ENCODE data around the gene PHACTR1.
"Not testable (repeated sequence)": the region's sequence is repeated elsewhere in the genome, so short reads cannot be mapped to it uniquely, and the experiment has no call there.

Gene PHACTR1

DNA sequence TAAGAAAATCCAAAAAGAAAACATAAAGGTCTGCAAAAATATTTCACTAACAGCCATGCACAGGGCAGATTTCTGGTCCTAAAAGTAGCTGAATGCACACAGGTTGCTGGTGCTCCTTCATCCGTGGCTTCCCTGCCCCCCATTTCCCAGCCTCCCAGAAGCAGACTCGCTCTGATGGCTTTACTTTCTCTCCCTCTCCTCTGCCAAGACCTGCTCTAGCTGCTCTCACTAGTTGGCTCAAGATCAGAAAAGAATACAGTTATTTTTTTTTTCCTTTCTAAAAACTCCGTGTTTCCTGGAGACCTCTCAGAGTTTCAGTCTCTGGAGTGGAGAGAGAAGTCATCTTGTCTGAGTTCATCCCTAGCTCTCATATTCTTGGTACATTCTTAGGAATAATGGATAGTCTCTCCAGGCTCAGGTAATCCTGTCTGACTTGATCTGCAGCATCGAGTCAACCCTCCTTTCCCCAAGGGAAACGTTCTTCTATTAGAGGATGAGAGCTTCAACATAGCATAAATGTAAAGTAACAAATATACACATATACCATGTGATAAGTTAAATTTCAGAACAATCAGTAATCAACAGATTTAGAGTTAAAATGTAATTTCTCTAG lies 397.5 kb downstream of the PHACTR1 start:
- DNase-seq (ENCODE audit: low read depth) = no peak

DNA sequence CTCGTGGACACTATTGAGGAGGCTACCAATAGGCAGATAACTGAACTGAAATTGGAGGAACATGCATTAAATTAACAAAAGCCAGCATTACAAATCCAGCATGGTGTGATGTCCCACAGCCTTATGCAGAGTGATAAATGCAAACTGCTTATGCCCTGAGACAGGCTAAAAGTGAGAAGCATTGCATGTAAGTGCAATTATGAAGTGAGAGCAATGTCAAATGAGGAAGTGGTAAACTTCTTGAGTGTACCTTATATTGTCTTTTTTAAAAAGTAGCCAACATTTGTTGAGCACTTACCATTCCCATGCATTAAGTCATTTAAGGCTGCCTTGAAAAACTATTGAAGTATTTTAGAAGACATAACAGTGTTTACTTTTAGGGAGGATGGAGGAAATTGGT lies 399.6 kb downstream of the PHACTR1 start:
- DNase-seq (ENCODE audit: low read depth) = no peak

DNA sequence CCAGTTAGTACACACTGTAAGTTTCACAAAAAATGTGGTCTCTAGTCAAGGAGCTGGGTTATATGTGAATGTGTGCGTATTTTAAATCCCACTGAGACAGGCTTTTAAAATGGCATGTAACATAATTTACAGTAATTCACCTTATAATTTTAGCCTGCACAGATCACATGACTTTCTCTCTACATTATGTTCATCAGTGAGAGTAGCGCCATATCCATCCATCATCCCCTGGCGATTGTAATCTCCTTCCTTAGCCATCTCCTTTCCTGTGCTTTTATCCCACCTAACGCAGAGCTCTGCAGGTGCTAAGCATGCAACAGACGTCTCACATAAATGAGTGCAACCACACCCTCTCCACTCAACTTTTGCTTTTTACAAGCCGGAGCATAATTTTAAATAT lies 401.0 kb downstream of the PHACTR1 start:
- DNase-seq (ENCODE audit: low read depth) = no peak

DNA sequence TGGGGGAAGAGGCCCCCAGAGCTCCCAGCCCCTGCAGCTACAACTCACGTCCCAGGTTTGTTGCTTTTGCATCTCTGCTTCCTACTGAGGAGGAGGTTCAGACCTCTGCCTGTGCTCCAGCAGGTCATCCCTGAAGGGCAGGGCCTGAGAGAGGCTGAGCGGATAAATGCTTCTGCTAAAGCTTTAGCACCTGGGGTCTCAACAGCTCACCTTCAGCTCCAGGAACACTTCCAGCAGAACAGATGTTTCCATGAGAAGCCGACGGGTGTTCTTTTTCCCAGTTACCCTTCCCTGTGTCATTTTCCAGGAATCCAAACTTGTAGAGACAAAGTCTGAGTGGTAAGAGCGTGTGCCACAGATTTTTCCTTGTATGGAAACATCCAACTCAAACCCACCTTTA lies 403.0 kb downstream of the PHACTR1 start:
- DNase-seq (ENCODE audit: low read depth) = no peak

DNA sequence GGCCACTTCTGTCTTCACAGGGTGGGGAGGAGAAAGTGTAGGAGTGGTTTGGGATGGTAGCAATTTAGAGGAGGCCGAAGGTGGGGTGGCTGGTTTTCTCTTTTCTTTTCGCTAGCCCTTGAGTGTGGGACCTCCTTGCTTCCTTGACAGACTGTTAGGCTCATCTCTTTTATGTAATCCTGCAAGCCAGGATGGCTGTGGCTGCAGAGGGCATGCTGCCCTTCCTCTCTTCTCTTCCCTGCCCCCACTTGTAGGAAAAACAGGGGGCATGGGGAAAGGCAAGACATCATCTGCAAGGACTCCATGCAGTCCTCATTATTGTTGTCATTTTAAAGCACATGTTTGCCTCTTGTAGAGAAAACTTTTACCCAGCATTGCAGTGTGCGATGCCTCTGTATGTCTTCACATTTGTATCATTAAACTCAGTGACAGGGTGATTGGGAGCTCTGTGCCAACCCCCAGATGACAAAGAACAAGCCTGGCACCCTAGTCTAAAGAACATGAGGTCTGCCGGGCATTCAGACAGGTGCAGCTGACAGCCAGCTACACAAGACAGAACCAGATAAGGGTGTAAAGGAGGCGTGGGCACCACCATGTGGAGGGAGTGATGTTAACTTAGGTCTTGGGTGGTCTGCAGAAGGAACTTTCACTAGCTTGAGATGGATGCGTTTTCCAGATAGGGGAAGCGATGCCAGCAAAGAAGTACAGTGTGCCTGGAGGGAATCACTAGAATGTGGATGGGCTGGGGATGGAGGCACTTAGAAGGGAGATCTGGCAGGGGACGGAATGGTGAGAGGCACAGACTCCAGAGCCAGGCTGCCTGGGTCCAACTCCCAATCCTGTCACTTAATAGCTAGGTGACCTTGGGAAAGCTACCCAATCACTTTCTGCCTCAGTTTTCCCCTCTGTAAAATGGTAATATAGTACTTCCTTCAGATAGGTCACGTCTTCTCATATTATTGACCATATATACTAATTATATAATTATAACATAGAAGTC lies 404.2 kb downstream of the PHACTR1 start:
- no peak for DNase-seq (ENCODE audit: low read depth)

DNA sequence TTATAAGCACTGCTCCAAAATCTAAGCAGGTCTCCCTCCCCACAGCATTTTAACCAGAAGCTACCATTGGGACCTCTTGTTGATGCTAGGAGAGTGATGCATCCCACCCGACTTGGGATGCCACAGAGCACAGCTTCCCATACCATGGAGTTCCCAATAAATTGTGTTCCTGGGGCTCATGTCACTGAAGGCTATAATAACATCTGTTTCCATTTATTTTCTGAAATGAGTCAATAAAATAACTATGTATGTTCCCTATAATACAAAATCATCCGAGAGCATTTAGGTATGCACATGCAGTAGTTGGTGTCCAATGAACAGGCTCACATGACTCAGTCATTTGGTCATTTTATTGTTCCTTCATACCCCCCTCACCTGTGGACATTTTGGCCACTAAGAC lies 407.6 kb downstream of the PHACTR1 start:
- no peak for DNase-seq (ENCODE audit: low read depth)

DNA sequence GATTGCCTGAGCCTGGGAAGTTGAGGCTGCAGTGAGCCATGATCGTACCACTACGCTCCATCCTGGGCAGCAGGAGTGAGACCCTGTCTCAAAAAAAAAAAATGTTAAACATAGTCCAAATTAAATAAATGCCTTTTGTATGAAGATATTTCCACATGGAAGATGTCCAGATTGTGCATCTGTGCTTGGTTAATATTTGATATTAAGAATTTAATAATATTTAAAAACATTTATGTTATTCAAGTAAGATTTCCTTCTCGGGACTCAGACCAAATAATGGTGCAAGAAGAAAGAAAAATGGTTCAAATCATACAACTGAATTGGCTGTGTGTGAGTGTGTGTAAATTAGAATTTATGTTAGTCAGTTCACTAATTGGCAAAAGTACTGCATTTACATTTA lies 409.3 kb downstream of the PHACTR1 start:
- no peak for DNase-seq (ENCODE audit: low read depth)

DNA sequence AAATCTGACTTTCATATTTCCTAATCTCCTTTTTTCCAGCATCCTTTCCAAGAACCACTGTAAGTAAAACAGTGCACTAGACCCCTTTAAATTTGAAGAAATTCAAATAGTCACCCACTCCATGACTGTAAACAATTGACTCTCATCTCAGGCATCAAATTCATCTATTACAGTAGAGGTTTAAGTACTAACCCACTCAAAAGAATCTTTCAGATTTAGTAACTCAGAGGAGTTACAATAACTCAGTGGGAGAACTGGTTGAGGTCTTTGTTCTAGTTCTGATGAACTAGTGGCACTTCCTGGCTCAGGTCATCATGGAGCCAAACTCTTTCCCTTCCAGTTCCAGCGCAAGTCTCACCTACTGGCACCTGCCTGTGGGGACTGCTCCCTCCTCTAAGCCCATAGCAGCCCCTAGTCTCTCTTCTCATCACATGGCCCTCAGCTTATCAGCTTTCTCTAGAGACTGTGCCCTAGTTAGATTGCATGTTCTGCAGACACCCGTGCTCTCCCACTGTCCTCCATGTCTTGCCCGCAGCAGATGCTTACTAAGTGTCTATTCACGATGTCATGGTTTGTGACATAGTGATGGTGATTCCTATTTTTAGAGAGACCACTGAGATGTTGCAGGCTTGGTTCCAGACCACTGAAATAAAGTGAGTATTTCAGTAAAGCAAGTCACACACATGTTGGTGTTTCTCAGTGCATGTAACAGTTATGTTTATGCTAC lies 415.5 kb downstream of the PHACTR1 start:
- no peak for DNase-seq (ENCODE audit: low read depth)

DNA sequence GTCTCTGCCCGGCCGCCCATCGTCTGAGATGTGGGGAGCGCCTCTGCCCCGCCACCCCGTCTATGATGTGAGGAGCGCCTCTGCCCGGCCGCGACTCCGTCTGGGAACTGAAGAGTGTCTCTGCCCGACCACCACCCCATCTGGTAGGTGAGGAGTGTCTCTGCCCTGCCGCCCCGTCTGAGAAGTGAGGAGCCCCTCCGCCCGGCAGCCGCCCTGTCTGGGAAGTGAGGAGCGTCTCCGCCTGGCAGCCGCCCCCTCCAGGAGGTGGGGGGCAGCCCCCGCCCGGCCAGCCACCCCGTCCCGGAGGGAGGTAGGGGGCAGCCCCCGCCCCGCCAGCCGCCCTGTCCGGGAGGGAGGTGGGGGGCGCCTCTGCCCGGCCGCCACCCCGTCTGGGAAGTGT lies 417.3 kb downstream of the PHACTR1 start:
- not testable (repeated sequence) for DNase-seq (ENCODE audit: low read depth)

DNA sequence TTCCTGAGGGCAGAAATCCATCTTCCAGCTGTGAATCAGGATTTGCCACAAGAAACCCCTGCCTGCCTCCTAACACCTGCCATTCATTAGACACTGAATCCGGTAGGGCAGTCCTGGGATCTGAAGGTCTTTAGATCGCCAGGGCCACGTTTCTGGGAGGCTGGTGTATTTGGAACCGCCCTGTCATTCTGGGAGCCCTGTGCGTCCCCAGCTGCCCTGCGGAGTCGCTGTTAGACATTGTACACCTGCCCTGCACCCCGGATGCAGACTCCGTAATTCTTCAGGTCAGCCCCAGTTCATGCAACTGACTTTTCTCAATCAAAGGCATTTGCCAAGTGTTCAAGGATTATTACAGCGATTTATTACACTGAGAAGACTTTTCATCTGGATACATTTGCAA lies 418.6 kb downstream of the PHACTR1 start:
- DNase-seq (ENCODE audit: low read depth) = no peak

DNA sequence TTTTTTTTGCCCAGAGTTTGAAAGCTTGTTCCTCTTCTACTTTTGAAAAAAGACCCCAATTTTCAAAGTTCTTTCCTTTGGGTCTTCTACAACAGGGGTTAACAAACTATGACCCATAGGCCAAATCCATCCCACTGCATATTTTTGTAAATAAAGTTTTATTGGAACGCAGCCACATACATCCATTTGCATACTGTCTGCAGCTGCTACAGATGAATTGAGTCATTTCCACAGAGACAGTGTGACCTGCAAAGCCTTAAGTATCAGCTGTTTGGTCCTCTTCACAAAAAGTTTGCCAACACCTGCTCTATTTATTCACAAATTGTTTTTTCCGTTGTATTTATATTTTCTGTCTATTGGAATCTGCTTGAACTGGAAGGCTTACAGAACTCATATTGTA lies 422.6 kb downstream of the PHACTR1 start:
- no peak for DNase-seq (ENCODE audit: low read depth)

DNA sequence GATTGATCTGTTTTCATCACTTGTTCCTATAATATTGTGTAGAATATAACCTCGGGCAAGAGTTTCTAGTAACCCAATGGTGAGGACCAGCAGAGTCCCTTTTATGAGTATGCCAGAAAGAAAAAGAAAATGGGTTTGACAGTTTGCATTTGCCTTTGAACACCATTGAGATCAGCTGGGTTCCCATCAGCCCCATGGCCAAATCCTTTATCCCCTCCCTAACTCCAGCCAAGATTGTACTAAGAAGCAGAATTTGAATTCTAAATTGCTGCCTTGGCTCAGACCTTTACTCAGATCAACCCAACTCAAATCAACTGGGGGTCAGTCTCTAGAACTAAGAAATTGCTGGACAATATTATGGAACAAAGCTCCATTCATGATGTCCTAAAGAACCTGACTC lies 424.4 kb downstream of the PHACTR1 start:
- DNase-seq (ENCODE audit: low read depth) = no peak

DNA sequence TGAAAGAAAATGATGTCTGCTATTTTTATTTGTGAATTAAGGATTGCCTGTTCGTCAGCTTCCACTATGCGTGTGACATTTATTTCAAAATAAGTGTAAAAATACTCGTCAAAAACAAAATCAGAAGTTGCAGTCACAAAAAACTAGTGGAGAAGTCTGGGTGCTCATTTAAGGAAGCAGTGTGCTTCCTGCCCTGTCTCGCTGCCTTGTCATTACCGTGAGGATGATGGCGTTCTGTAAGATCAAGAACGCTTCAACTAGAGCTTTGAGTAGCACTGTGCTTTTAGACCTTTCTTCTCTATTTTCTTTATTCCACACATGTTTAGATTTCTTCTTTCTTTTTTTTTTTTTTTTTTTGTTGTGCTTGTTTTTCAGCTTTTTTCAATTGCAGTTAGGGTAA lies 424.8 kb downstream of the PHACTR1 start:
- no peak for DNase-seq (ENCODE audit: low read depth)

DNA sequence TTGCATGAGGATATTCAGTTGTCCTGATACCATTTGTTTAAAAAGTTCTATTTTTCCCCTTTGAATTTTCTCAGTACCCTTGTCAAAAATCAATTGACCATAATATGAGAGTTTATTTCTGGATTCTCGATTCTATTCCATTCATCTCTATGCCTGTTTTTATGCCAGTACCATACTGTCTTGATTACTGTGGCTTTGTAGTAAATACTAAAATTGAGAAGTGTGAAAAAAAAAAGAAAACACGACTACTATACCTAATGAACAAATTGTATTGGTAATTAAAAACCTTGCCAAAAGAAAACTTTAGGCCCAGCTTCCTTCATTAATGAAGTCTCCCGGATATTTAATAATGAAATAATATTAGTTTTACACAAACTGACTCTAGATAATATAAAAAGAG lies 426.0 kb downstream of the PHACTR1 start:
- DNase-seq (ENCODE audit: low read depth) = no peak

DNA sequence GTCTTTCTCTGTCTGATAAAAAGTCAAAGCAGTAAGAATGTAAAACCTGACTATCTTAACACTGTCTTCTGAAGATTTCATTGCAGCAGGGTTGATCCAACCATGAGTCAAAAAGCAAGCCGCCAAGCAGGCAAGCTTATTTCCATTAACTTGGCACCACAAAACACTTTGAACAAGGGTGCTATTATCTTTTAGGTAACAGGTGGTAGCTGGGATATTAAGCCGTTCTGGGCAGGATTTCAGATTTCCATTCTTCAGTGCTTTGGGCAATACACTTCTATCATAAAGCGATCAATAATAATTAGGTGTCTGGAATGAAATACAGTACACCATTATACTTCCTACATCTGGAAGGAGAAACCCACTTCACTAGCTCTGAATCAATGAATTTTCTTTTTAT lies 429.9 kb downstream of the PHACTR1 start:
- DNase-seq (ENCODE audit: low read depth) = no peak

DNA sequence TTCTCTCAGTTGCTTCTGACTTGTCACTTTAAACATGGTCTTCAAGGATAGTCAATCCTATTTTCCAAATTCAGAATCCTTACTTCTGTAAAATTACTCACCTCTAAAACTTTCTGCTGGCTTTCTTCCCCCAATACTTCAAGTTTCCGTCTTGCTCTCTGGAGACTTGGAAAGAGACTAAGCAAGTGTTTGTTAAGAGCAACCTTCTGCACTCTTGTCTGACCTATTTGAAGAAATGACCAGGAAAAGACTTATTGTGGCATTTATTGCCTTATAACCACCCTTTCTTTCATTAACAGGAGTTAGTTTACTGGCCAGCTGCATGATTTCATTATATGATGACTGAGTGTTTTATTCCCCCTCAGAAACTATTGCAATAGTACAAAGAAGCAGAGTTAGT lies 430.8 kb downstream of the PHACTR1 start:
- DNase-seq (ENCODE audit: low read depth) = no peak

DNA sequence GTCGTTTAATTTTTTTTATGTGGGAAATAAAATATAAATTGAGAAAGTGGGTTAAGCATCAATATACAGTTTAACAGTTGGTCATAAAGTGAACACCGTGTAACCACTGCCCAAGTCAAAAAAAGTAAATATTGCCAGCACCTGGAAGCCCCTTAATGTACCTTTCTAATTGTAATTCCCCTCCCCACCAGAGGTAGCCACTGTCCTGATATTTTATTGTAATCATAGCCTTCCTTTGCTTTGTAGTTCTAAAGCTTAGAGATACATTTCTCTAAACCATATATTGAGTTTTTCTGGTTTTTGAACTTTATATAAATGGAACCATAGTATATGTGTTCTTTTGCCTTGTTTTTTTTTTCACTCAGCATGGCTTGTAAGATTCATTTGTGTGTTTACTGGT lies 431.2 kb downstream of the PHACTR1 start:
- DNase-seq (ENCODE audit: low read depth) = no peak

DNA sequence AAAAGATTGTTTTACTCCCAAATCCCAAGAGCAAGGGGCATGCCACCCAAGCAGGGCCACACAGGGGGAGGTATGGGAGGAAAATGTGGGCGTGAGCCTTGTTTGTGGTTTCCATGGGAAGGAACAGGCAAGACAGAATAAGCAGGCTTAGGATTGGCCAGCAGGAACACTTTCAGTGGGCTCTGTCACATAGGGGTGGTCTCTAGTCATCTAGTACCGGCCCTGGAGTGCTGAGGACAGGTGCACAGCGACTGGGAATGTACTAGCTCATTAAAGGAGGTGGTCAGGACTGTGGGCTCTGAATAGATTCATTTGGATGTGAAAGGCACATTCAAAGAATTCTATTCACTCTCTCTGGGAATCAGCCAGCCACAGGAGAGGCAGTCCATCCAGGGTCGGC lies 436.2 kb downstream of the PHACTR1 start:
- DNase-seq (ENCODE audit: low read depth) = no peak

DNA sequence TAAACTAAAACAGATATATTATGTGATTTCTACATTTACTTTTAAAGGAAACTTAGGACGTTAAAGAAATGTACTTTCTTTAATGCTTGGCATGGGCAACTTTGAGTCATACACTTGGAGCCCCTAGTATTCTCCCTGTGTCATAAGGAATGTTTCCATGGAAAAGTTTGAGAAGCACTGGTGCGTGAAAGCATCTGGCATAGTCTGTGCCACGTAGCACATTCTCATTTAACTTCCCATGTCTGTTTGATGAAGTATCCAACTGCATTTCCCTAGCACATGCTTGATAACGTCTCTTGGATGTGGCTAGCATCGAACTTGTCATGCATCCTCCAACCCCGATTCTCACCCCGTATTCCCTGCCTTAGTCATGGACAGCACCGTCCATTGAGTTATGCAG lies 439.8 kb downstream of the PHACTR1 start:
- no peak for DNase-seq (ENCODE audit: low read depth)

DNA sequence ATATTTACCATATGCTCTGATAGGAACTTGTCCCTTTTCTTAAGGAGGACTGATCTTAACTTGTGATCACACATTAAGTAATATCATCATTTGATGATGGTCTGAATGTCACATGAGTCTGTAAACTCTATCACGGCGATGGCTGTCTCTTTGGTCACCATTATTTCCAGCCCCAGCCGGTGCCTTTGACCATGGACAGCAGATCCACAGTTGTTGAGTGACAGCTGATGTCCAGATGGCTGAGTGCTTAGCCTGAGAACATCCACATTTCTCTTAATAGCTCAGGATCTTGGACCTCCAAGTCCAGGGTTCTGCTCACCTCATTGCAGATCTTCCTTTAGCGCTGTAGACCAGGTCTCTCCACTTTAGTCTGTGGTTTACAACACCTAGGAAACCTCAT lies 440.7 kb downstream of the PHACTR1 start:
- DNase-seq (ENCODE audit: low read depth) = no peak

DNA sequence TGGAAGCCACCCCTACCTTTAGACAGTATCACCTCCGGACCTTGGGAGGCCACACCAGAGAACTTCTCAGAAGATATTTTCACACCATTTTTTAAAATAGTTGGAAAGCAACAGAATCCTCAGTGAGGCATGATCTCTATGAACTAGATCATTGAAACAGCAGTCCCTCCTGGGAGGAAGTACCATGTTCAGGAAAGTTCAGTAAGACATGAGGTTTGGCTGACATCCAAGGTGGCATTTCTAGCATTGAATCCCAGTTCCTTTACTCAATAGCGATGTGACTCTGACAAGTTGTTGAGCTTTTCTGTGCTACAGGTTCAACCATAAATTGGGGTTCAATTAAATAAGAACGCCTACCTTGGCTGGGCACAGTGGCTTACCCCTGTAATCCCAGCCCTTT lies 442.7 kb downstream of the PHACTR1 start:
- no peak for DNase-seq (ENCODE audit: low read depth)

DNA sequence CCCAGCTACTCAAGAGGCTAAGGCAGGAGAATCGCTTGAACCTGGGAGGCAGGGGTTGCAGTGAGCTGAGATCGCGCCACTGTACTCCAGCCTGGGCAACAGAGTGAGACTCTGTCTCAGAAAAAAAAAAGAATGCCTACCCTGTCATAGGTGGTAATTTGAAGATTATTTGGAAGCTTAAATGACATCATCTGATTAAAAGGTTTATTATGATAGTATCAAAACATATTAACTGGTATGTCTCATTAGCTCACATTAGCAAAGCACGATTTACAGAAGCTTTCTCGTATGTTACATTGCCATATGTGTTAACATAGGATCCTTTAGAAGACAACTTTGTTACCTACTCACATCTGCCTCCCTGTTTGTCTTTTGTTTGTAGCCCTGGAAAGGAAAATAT lies 443.3 kb downstream of the PHACTR1 start:
- DNase-seq (ENCODE audit: low read depth) = not testable (repeated sequence)

Data from stimulated activated CD8-positive, alpha-beta memory T cell treated with anti-CD3 and anti-CD28 coated beads, Interleukin-15, amount 100 ng/mL, for 24 hours (primary cell).